ENCODE measurements around the gene DNHD1. TPM values are rescaled to one million over a fixed set of nuclear protein-coding genes. Genes with fewer than 3 reads are reported as not detected.

Gene DNHD1
- total RNA-seq, 3 donors from 2014 or later (not counting 1 experiment from before 2014, with no cell fraction given) = 29.6 to 38.3 (median 31.4) TPM

DNA sequence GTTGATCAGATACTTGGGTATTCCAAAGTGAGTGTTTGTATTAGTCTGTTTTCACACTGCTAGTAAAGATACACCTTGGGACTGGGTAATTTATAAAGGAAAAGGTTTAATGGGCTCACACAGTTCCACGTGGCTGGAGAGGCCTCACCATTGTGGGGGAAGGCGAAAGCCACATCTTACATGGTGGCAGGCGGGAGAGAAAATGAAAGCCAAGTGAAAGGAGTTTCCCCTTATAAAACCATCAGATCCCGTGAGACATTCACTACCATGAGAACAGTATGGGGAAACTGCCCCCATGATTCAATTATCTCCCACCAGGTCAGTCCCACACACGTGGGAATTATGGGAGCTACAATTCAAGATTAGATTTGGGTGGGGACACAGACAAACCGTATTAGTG is 8.7 kb upstream of the DNHD1 start:
- DNase-seq = no peak
- H3K4me3 ChIP-seq (ENCODE audit: low read length) = no peak overlapping the region
- Mint-ChIP-seq H3K4me1 (peaks cover 8 to 20% of the 10 kb centered on the region in 2 donors), H3K36me3 (no peaks in the 10 kb centered on the region), H3K27me3 (ENCODE audit: low read depth in 2 of 2) (no peaks in the 10 kb centered on the region), H3K27ac (peak overlapping the region in 1 of 2 donors; percentile 59), H3K4me3 (no peak overlapping the region), H3K9me3 (no peaks in the 10 kb centered on the region)
- 92% methylated on average over 4 of the region's 6 CpGs for WGBS (ENCODE audit: insufficient coverage)
- peak in 1 of 3 donors; percentile 47 for ATAC-seq
- no peaks in the 10 kb centered on the region for H3K4me1 ChIP-seq (ENCODE audit: control insufficient read depth, insufficient read depth, low read length)
- H3K36me3 ChIP-seq (ENCODE audit: control insufficient read depth, insufficient read depth, low read length) = peaks cover 44% of the 10 kb centered on the region
- H3K27me3 ChIP-seq (ENCODE audit: control insufficient read depth, insufficient read depth, low read length) = no peaks in the 10 kb centered on the region
- TF ChIP-seq, protein P1, sequence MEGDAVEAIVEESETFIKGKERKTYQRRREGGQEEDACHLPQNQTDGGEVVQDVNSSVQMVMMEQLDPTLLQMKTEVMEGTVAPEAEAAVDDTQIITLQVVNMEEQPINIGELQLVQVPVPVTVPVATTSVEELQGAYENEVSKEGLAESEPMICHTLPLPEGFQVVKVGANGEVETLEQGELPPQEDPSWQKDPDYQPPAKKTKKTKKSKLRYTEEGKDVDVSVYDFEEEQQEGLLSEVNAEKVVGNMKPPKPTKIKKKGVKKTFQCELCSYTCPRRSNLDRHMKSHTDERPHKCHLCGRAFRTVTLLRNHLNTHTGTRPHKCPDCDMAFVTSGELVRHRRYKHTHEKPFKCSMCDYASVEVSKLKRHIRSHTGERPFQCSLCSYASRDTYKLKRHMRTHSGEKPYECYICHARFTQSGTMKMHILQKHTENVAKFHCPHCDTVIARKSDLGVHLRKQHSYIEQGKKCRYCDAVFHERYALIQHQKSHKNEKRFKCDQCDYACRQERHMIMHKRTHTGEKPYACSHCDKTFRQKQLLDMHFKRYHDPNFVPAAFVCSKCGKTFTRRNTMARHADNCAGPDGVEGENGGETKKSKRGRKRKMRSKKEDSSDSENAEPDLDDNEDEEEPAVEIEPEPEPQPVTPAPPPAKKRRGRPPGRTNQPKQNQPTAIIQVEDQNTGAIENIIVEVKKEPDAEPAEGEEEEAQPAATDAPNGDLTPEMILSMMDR (IDR thresholded peaks at IDR 0.05) = no peak
- intact Hi-C loops (cut with micrococcal nuclease) = no loop called here
- no peaks in the 10 kb centered on the region for H3K9me3 ChIP-seq (ENCODE audit: control insufficient read depth, insufficient read depth, low read length)
- H3K27ac ChIP-seq (ENCODE audit: low read length) = no peak overlapping the region

GRCh38 chr11:6488821-6489220 is 8.3 kb upstream of the DNHD1 start:
- H3K27ac Mint-ChIP-seq = peak overlapping the region in 1 of 2 donors; percentile 59
- no peaks in the 10 kb centered on the region for H3K27me3 ChIP-seq (ENCODE audit: control insufficient read depth, insufficient read depth, low read length)
- no peak overlapping the region for H3K27ac ChIP-seq (ENCODE audit: low read length)
- H3K9me3 ChIP-seq (ENCODE audit: control insufficient read depth, insufficient read depth, low read length) = no peaks in the 10 kb centered on the region
- intact Hi-C loops (cut with micrococcal nuclease) = no loop called here
- H3K36me3 ChIP-seq (ENCODE audit: control insufficient read depth, insufficient read depth, low read length) = peaks cover 41% of the 10 kb centered on the region
- H3K9me3 Mint-ChIP-seq = no peaks in the 10 kb centered on the region
- 99% methylated on average over 3 of the region's 3 CpGs for WGBS (ENCODE audit: insufficient coverage)
- H3K27me3 Mint-ChIP-seq (ENCODE audit: low read depth in 2 of 2) = no peaks in the 10 kb centered on the region
- no peak overlapping the region for H3K4me3 ChIP-seq (ENCODE audit: low read length)
- H3K36me3 Mint-ChIP-seq = no peaks in the 10 kb centered on the region
- TF ChIP-seq, protein P1 (IDR thresholded peaks at IDR 0.05) = no peak
- ATAC-seq (no peak), DNase-seq (no peak)
- no peak overlapping the region for H3K4me3 Mint-ChIP-seq
- no peaks in the 10 kb centered on the region for H3K4me1 ChIP-seq (ENCODE audit: control insufficient read depth, insufficient read depth, low read length)
- H3K4me1 Mint-ChIP-seq = peaks cover 7 to 16% of the 10 kb centered on the region in 2 donors

GRCh38 chr11:6489306-6489705 is 7.8 kb upstream of the DNHD1 start:
- no peak overlapping the region for H3K4me3 Mint-ChIP-seq
- peaks cover 39% of the 10 kb centered on the region for H3K36me3 ChIP-seq (ENCODE audit: control insufficient read depth, insufficient read depth, low read length)
- DNase-seq = no peak
- TF ChIP-seq, protein P1 (IDR thresholded peaks at IDR 0.05) = no peak
- peaks cover 7 to 16% of the 10 kb centered on the region in 2 donors for H3K4me1 Mint-ChIP-seq
- intact Hi-C loops (cut with micrococcal nuclease) = no loop called here
- H3K27me3 Mint-ChIP-seq (ENCODE audit: low read depth in 2 of 2) = no peaks in the 10 kb centered on the region
- no peak overlapping the region for H3K4me3 ChIP-seq (ENCODE audit: low read length)
- H3K4me1 ChIP-seq (ENCODE audit: control insufficient read depth, insufficient read depth, low read length) = no peaks in the 10 kb centered on the region
- no peak overlapping the region for H3K27ac ChIP-seq (ENCODE audit: low read length)
- no peaks in the 10 kb centered on the region for H3K36me3 Mint-ChIP-seq
- H3K9me3 ChIP-seq (ENCODE audit: control insufficient read depth, insufficient read depth, low read length) = no peaks in the 10 kb centered on the region
- no peaks in the 10 kb centered on the region for H3K9me3 Mint-ChIP-seq
- WGBS (ENCODE audit: insufficient coverage) = 95% methylated on average over 4 of the region's 4 CpGs
- no peak for ATAC-seq
- H3K27ac Mint-ChIP-seq = no peak overlapping the region
- H3K27me3 ChIP-seq (ENCODE audit: control insufficient read depth, insufficient read depth, low read length) = no peaks in the 10 kb centered on the region

GRCh38 chr11:6498121-6498520 is 1.0 kb downstream of the DNHD1 start:
- H3K4me1 ChIP-seq (ENCODE audit: control insufficient read depth, insufficient read depth, low read length) = no peaks in the 10 kb centered on the region
- no peaks in the 10 kb centered on the region for H3K9me3 ChIP-seq (ENCODE audit: control insufficient read depth, insufficient read depth, low read length)
- intact Hi-C loops (cut with micrococcal nuclease) = no loop called here
- H3K27ac Mint-ChIP-seq = no peak overlapping the region
- no peaks in the 10 kb centered on the region for H3K9me3 Mint-ChIP-seq
- TF ChIP-seq, protein P1 (IDR thresholded peaks at IDR 0.05) = no peak
- no peaks in the 10 kb centered on the region for H3K27me3 ChIP-seq (ENCODE audit: control insufficient read depth, insufficient read depth, low read length)
- 79% methylated on average over 6 of the region's 7 CpGs for WGBS (ENCODE audit: insufficient coverage)
- H3K4me1 Mint-ChIP-seq = peaks cover 0 to 4% of the 10 kb centered on the region in 2 donors
- peaks cover 5% of the 10 kb centered on the region for H3K36me3 Mint-ChIP-seq
- no peak overlapping the region for H3K27ac ChIP-seq (ENCODE audit: low read length)
- no peak for DNase-seq
- no peak for ATAC-seq
- no peak overlapping the region for H3K4me3 Mint-ChIP-seq
- peaks cover 34% of the 10 kb centered on the region for H3K36me3 ChIP-seq (ENCODE audit: control insufficient read depth, insufficient read depth, low read length)
- H3K27me3 Mint-ChIP-seq (ENCODE audit: low read depth in 2 of 2) = no peaks in the 10 kb centered on the region
- no peak overlapping the region for H3K4me3 ChIP-seq (ENCODE audit: low read length)
